ENCODE measurements around the gene PFKFB4. TPM values are rescaled to one million over a fixed set of nuclear protein-coding genes. Genes with fewer than 3 reads are reported as not detected.

The PFKFB4 gene
- total RNA-seq, 2 donors from 2014 or later, result 12.6 to 19.0 TPM

DNA sequence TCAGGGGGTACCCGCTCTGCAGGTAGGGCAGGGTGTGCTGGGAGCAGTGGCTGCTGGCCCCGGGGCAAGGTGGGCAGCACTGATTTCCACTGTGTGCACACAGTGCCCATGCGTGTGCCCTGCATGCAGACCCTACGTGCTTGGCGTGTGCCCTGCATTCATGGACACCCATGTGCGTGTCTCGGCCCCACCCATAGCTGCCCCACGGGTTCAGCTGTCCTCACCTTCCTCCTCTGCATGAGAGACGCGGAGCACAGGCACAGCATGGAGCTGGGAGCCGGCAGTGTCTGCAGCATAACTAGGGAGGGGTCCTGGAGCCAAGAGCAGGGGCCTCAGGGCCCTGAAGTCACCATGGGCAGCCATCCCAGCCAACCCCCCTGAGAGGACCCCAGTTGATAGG, 8.6 kb upstream of the PFKFB4 start:
- Histone ChIP-seq H3K4me1 (ENCODE audit: control insufficient read depth, insufficient read depth, low read length) (peaks cover 5% of the 10 kb centered on the region), H3K36me3 (ENCODE audit: control insufficient read depth, insufficient read depth, low read length) (no peaks in the 10 kb centered on the region), H3K27ac (ENCODE audit: low read depth, low read length) (peak overlapping the region; percentile 16), H3K27me3 (ENCODE audit: control insufficient read depth, insufficient read depth, low read length, poor library complexity, severe bottlenecking) (no peaks in the 10 kb centered on the region), H3K9me3 (ENCODE audit: control insufficient read depth, low read length) (no peaks in the 10 kb centered on the region), H3K9ac (ENCODE audit: extremely low read depth, low read length, poor library complexity, severe bottlenecking) (no peak overlapping the region), H3K4me3 (ENCODE audit: low read length) (no peak overlapping the region)
- Mint-ChIP-seq H3K36me3 (ENCODE audit: low read depth) (no peaks in the 10 kb centered on the region), H3K27me3 (ENCODE audit: insufficient read depth) (no peaks in the 10 kb centered on the region), H3K4me3 (no peak overlapping the region), H3K9me3 (no peaks in the 10 kb centered on the region), H3K4me1 (peaks cover 21% of the 10 kb centered on the region), H3K27ac (no peak overlapping the region)
- no peak for DNase-seq
- whole genome bisulfite sequencing, 2 experiments (ENCODE audit: insufficient coverage in 1 of 2, insufficient read length in 1 of 2), result 93% methylated on average over 11 of the region's 11 CpGs
- TF ChIP-seq, protein P1, sequence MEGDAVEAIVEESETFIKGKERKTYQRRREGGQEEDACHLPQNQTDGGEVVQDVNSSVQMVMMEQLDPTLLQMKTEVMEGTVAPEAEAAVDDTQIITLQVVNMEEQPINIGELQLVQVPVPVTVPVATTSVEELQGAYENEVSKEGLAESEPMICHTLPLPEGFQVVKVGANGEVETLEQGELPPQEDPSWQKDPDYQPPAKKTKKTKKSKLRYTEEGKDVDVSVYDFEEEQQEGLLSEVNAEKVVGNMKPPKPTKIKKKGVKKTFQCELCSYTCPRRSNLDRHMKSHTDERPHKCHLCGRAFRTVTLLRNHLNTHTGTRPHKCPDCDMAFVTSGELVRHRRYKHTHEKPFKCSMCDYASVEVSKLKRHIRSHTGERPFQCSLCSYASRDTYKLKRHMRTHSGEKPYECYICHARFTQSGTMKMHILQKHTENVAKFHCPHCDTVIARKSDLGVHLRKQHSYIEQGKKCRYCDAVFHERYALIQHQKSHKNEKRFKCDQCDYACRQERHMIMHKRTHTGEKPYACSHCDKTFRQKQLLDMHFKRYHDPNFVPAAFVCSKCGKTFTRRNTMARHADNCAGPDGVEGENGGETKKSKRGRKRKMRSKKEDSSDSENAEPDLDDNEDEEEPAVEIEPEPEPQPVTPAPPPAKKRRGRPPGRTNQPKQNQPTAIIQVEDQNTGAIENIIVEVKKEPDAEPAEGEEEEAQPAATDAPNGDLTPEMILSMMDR (conservative IDR thresholded peaks at IDR 0.05), result no peak

DNA sequence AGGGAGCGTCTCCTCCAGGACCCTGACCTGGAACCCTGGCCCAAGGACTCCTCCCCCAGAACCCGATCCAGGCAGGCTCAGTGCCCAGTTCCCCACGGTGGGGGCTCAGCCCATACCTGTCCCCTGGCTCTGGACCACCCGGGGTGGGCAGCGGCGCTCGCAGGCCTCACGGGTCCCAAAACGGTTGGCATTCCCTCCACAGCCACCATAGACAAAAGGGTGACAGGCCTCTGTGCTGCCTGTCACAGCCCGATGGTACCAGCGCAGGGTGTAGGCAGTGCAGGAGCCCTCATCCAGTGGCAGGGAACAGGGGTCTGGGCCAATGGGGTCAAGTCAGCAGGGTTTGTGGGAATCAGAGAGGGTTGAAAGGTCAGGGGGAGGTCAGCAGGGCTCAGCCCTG, 8.1 kb upstream of the PFKFB4 start:
- H3K9me3 Mint-ChIP-seq, result no peaks in the 10 kb centered on the region
- TF ChIP-seq, protein P1 (conservative IDR thresholded peaks at IDR 0.05), result no peak
- no peak overlapping the region for H3K4me3 Mint-ChIP-seq
- H3K4me1 Mint-ChIP-seq, result peaks cover 26% of the 10 kb centered on the region
- H3K4me3 ChIP-seq (ENCODE audit: low read length), result no peak overlapping the region
- no peak overlapping the region for H3K27ac Mint-ChIP-seq
- 94 to 97% methylated on average over 7 to 11 of the region's 11 CpGs for WGBS, 2 experiments (ENCODE audit: insufficient coverage in 1 of 2, insufficient read length in 1 of 2)
- no peaks in the 10 kb centered on the region for H3K36me3 ChIP-seq (ENCODE audit: control insufficient read depth, insufficient read depth, low read length)
- H3K27me3 Mint-ChIP-seq (ENCODE audit: insufficient read depth), result no peaks in the 10 kb centered on the region
- no peaks in the 10 kb centered on the region for H3K9me3 ChIP-seq (ENCODE audit: control insufficient read depth, low read length)
- H3K27ac ChIP-seq (ENCODE audit: low read depth, low read length), result no peak overlapping the region
- DNase-seq, result no peak
- H3K27me3 ChIP-seq (ENCODE audit: control insufficient read depth, insufficient read depth, low read length, poor library complexity, severe bottlenecking), result no peaks in the 10 kb centered on the region
- H3K4me1 ChIP-seq (ENCODE audit: control insufficient read depth, insufficient read depth, low read length), result peaks cover 5% of the 10 kb centered on the region
- no peak overlapping the region for H3K9ac ChIP-seq (ENCODE audit: extremely low read depth, low read length, poor library complexity, severe bottlenecking)
- H3K36me3 Mint-ChIP-seq (ENCODE audit: low read depth), result no peaks in the 10 kb centered on the region

DNA sequence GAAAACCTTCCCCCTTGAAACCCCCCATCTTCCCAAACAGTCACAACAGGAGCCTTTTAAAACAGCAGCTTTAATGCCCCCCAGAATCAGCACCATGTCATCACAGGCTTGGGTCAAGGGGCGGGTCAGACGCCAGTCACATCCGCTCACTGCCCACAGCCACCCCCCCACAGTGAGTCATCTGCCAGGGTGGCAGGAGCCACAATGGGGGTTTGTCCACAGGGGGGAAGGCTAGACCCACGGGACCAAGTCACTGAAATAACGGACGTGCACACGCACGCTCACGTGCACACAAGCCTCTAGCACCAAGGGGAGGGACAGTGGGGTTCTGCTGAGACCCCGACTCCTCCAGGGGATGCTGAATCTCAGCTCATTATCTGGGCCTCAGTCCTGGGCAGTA, 7.4 kb upstream of the PFKFB4 start:
- 86 to 100% methylated on average over 1 to 10 of the region's 10 CpGs for WGBS, 2 experiments (ENCODE audit: insufficient coverage in 1 of 2, insufficient read length in 1 of 2)
- peaks cover 30% of the 10 kb centered on the region for H3K4me1 Mint-ChIP-seq
- DNase-seq, result no peak
- Histone ChIP-seq H3K9ac (ENCODE audit: extremely low read depth, low read length, poor library complexity, severe bottlenecking) (no peak overlapping the region), H3K27ac (ENCODE audit: low read depth, low read length) (no peak overlapping the region), H3K27me3 (ENCODE audit: control insufficient read depth, insufficient read depth, low read length, poor library complexity, severe bottlenecking) (no peaks in the 10 kb centered on the region), H3K4me3 (ENCODE audit: low read length) (no peak overlapping the region), H3K9me3 (ENCODE audit: control insufficient read depth, low read length) (no peaks in the 10 kb centered on the region), H3K4me1 (ENCODE audit: control insufficient read depth, insufficient read depth, low read length) (peaks cover 5% of the 10 kb centered on the region), H3K36me3 (ENCODE audit: control insufficient read depth, insufficient read depth, low read length) (no peaks in the 10 kb centered on the region)
- H3K9me3 Mint-ChIP-seq, result no peaks in the 10 kb centered on the region
- H3K27ac Mint-ChIP-seq, result no peak overlapping the region
- H3K36me3 Mint-ChIP-seq (ENCODE audit: low read depth), result no peaks in the 10 kb centered on the region
- H3K4me3 Mint-ChIP-seq, result no peak overlapping the region
- H3K27me3 Mint-ChIP-seq (ENCODE audit: insufficient read depth), result no peaks in the 10 kb centered on the region
- TF ChIP-seq, protein P1 (conservative IDR thresholded peaks at IDR 0.05), result no peak

Data from endodermal cell (in vitro differentiated cells).